IPS-18c (cell line): ENCODE measurements around the gene CDC42SE2.
"Not testable (repeated sequence)": the region's sequence is repeated elsewhere in the genome, so short reads cannot be mapped to it uniquely, and the experiment has no call there.

Source experiments
- H3K4me3 ChIP-seq: 2 replicates; pipeline ENCODE4 v1.7.0; 2013; ENCODE audit warnings: low read depth, mild to moderate bottlenecking, low read length, moderate library complexity; ENCODE audit not compliant: insufficient read depth
- H3K9me3 ChIP-seq: one replicate; pipeline ENCODE4 v1.6.1; 2013; ENCODE audit warnings: mild to moderate bottlenecking, low read length, moderate library complexity; ENCODE audit not compliant: control insufficient read depth, insufficient read depth

The CDC42SE2 gene

DNA sequence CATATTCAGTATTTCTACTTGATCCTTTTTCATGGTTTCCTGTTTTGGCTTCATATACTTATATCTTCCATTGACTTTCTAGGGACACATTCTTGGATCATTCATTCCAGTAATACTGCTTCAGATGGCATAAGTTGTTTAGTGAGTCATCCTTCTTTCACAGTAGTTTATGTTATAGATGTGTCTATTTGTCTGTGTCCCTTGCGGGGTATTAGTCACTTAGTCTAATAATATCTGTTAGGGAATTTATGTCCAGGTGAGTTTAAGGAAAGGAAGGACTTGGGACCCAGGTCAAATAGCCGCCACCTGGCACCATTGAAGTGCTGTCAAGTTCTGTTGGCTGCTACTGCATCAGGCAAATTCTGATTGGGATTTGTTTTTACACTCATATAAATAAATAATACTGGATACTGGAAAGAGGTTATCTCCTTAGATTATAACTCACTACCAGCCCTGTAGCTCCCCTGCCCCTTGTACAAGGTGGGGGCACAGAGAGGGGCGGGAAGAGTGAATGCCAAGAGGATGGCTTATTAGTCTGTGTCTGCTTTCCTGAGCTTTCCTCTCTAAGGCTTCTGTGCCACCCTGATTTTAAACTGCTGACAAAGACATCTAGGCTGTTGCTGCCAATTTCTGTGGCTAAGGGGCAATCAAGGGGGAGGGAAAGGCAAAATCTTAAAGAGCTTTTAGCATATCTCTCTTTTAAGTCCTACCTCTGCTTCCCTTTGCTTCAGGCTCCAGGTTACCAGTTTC is 64.9 kb downstream of the CDC42SE2 start:
- no peak overlapping the region for H3K4me3 ChIP-seq

DNA sequence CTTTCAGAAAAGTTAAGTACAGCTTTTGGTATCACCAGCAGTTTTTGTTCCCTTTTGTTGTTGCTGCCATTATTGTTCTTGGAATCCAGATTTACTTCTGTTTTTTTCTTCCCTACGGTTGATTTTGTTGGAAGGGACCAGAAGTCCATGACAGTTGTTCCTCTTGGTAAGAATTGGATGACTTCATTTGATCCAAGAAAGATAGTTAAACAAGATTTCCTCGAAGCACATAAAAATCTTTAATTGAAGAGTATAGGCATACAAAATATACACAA is 65.4 kb downstream of the CDC42SE2 start:
- no peak overlapping the region for H3K4me3 ChIP-seq
- no peaks in the 10 kb centered on the region for H3K9me3 ChIP-seq

More for the DNA sequence above, 64.9 kb downstream of the CDC42SE2 start:
- H3K9me3 ChIP-seq = no peaks in the 10 kb centered on the region

DNA sequence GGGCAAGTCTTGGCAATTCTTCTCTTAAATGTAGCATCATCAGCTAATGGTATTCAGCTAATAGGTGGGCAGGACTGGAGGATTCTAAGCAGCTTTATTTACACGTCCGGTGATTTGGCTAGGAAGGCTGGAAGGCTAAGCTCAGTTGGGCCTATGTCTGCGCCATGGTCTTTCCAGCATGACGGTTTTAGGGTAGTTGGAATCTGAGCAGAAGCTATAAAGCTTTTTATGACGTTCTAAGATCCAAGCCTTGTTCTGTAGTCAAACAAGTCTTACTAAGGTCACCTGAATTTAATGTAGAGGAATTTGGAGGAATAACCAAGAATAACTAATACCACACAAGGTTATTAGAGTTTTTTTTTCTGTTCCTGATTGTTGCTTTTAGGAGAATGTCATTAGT is 66.2 kb downstream of the CDC42SE2 start:
- no peak overlapping the region for H3K4me3 ChIP-seq
- no peaks in the 10 kb centered on the region for H3K9me3 ChIP-seq

DNA sequence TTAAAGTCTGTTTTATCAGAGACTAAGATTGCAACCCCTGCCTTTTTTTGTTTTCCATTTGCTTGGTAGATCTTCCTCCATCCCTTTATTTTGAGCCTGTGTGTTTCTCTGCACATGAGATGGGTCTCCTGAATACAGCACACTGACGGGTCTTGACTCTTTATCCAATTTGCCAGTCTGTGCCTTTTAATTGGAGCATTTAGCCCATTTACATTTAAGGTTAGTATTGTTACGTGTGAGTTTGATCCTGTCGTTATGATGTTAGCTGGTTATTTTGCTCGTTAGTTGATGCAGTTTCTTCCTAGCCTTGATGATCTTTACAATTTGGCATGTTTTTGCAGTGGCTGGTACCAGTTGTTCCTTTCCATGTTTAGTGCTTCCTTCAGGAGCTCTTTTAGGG is 71.9 kb downstream of the CDC42SE2 start:
- H3K4me3 ChIP-seq, H3K9me3 ChIP-seq: not testable (repeated sequence)

DNA sequence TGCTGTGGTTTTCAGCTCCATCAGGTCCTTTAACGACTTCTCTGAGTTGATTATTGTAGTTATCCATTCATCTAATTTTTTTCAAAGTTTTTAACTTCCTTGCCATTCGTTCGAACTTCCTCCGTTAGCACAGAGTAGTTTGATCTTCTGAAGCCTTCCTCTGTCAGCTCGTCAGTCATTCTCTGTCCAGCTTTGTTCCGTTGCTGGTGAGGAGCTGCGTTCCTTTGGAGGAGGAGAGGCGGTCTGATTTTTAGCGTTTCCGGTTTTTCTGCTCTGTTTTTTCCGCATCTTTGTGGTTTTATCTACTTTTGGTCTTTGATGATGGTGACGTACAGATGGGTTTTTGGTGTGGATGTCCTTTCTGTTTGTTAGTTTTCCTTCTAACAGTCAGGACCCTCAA is 72.9 kb downstream of the CDC42SE2 start:
- H3K9me3 ChIP-seq, H3K4me3 ChIP-seq: not testable (repeated sequence)

DNA sequence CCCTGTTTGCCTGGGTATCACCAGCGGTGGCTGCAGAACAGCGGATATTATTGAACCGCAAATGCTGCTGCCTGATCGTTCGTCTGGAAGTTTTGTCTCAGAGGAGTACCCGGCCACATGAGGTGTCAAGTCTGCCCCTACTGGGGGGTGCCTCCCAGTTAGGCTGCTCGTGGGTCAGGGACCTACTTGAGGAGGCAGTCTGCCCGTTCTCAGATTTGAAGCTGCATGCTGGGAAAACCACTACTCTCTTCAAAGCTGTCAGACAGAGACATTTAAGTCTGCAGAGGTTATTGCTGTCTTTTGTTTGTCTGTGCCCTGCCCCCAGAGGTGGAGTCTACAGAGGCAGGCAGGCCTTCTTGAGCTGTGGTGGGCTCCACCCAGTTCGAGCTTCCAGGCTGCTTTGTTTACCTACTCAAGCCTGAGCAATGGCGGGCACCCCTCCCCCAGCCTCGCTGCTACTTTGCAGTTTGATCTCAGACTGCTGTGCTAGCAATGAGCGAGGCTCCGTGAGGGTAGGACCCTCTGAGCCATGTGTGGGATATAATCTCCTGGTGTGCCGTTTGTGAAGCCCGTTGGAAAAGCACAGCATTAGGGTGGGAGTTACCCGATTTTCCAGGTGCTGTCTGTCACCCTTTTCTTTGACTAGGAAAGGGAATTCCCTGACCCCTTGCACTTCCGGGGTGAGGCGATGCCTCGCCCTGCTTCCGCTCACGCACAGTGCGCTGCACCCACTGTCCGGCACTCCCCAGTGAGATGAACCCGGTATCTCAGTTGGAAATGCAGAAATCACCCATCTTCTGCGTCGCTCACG is 73.6 kb downstream of the CDC42SE2 start:
- H3K9me3 ChIP-seq, H3K4me3 ChIP-seq: not testable (repeated sequence)

DNA sequence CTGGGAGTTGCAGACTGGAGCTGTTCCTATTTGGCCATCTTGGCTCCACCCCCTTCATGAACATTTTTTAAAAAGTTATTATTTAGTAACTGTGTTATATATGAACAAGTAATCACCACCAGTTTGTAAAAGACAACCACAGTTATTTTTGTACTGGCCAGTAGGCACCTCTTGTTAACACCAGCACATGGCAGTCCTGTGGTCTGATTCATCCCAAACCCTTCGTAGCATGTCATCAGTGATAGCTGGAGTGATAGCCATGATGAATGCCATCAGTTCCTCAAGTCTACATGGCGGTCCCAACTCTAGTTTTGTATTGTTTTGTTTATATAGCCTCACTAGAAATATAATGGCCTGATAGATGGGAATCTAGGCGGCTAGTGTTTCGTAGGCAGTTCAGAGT is 74.2 kb downstream of the CDC42SE2 start:
- Histone ChIP-seq H3K9me3 (peaks cover 2% of the 10 kb centered on the region), H3K4me3 (no peak overlapping the region)

DNA sequence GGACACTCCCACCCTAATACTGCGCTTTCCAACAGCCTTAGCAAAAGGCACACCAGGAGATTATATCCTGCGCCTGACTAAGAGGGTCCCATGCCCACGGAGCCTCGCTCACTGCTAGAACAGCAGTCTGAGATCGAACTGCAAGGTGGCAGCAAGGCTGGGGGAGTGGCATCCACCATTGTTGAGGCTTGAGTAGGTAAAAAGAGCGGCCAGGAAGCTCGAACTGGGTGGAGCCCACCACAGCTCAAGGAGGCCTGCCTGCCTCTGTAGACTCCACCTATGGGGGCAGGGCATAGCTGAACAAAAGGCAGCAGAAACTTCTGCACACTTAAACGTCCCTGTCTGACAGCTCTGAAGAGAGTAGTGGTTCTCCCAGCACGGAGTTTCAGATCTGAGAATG is 80.4 kb downstream of the CDC42SE2 start:
- not testable (repeated sequence) for H3K9me3 ChIP-seq, H3K4me3 ChIP-seq

DNA sequence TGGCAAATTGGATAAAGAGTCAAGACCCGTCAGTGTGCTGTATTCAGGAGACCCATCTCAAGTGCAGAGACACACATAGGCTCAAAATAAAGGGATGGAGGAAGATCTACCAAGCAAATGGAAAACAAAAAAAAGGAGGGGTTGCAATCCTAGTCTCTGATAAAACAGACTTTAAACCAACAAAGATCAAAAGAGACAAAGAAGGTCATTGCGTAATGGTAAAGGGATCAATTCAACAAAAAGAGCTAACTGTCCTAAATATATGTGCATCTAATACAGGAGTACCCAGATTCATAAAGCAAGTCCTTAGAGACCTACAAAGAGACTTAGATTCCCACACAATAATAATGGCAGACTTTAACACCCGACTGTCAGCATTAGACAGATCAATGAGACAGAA is 82.4 kb downstream of the CDC42SE2 start:
- H3K9me3 ChIP-seq = not testable (repeated sequence)

DNA sequence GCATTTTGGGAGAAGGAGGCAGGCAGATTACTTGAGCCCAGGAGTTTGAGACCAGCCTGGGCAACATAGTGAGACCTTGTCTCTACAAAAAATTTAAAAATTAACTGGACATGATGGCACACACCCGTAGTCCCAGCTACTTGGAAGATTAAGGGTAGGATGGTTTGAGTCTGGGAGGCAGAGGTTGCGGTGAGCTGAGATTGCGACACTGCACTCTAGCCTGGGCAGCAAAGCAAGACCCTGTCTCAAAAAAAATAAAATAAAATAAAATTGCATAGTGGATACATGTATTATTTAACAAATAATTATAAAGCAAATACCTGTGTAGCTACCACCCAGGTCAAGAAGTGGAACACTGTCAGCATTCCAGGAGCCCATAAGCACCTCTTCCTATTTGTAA is 90.1 kb downstream of the CDC42SE2 start:
- H3K9me3 ChIP-seq = no peaks in the 10 kb centered on the region
- no peak overlapping the region for H3K4me3 ChIP-seq

More for the DNA sequence above, 82.4 kb downstream of the CDC42SE2 start:
- H3K4me3 ChIP-seq = not testable (repeated sequence)

DNA sequence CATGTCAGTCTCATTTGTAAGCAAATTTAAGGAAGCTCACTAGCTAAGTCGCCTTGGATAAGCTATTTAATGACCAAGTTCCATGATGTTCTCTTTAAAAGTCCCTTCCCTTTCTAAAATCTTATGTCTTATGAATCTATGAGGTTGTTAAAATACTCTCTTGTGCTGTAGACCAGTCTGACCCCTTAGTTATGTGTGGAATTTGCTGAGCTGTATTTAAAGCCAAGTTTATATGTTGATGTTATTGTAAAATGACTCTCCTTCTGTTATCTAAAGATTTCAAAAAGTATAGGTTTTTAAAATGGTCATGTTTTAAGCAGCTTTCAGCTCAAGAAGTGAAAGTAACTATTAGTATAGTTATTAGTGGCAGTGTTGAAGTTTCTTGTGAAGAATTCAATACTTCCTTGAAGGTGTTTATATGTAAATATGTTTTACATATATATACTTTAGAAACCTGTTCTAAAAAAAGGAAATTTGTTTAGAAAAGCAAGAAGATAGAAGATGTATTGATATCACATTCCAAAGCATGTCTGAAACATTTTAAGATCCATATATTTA is 92.2 kb downstream of the CDC42SE2 start:
- Histone ChIP-seq H3K4me3 (no peak overlapping the region), H3K9me3 (no peaks in the 10 kb centered on the region)

DNA sequence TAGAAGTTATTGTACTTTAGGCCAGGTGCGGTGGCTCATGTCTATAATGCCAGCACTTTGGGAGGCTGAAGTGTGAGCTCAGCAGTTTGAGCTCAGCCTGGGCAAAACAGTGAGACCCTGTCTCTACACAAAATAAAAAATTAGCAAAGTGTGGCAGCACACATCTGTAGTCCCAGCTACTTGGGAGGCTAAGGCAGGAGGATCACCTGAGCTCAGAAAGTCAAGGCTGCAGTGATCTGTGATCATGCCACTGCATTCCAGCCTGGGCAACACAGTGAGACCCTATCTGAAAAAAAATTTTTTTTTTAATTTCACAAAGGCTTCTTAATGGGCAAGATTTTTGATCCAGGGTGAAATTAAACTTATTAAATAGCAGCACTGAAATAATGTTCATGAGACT is 92.8 kb downstream of the CDC42SE2 start:
- Histone ChIP-seq H3K9me3 (no peaks in the 10 kb centered on the region), H3K4me3 (no peak overlapping the region)

DNA sequence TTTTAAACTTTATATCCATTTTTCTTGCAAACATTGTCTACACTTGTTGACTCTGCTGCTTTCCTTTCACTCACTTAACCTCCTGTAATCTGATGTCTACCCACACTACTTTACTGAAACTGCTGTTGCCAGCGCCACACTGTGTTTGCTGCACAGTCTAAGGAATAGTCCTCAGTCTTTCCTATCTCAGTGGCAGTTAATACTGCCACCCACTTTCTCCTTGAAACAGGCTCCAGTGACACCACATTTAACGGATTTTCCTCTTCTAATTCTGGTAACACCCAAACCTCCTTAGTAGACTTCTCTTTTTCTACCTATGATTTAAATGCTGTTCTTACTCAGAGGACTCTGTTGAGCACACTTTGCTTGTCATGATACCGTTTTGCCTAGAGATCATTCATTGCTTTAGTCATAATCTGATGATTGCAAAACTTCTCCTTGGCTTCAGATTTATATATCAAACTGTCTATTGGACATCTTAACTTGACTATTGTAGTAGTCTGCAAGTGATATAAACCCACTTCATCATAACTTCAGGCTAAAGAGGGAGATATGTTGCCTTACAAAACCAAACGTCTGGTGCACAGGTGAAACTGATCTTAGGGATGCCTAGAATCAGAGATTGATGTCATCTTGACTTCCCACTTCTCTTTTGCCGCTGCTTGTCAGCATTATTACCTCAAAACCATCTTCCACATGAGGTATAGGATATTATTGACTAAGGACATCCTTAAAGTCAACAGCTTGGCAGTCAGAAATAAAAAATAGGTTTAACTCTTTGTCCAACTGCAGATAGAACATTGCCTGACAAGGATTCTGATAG is 94.1 kb downstream of the CDC42SE2 start:
- Histone ChIP-seq H3K4me3 (no peak overlapping the region), H3K9me3 (no peaks in the 10 kb centered on the region)

DNA sequence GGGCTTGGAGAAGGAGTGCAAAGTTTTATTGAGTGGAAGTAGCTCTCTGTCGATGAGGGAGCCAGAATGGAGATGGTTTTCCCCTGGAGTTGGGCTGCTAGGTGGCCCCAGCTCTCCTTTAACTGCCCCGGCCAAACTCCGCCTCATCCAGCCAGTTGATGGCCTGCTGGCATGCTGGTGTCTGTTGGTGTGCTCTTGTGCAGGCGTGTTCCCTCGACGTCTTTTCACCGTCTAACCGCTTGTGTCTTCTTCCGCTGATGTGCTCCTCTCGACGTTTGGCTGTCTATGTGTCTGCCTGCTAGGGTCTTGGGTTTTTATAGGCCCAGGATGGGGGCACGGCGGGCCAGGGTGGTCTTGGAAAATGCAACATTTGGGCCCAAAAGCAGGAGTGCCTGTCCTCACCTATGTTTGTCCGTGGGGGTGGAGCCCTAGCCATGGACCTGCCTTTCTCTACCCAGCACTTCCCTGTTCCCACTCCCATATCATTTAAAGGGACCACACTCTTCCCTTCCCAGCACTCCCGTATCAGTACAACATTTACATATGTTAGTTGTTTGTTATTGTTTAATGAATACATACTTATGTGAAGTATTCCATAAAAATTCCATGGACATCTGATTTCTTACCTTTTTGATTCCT is 97.9 kb downstream of the CDC42SE2 start:
- Histone ChIP-seq H3K4me3 (no peak overlapping the region), H3K9me3 (no peaks in the 10 kb centered on the region)

DNA sequence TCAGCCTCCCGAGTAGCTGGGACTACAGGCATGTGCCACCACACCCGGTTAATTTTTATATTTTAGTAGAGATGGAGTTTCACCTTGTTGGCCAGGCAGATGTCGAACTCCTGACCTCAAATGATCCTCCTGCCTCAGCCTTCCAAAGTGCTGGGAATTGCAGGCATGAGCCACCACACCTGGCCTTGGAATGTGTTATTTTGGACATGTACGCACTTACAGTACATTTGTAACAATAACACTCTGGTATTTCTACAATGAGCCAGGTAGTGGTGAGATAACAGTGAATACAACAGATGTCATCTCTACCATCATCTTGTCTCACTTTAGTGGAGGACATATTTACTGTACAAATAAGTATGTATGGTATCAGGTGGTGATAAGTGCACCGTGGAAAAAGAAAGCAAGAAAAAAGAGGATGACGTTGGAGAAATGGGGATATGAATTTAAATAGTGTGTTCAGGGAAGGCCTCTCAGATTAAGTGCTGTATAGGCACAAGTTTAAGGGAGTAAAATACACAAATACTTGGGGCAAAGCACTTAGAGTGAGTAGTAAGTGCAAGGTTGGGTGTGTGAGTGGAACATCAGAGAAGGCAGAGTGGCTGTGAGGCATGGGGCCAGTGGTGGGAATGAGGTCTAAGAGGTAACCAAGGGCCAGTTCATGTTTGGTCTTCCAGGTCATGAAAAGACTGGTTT is 100.1 kb downstream of the CDC42SE2 start:
- H3K4me3 ChIP-seq = no peak overlapping the region
- H3K9me3 ChIP-seq = no peaks in the 10 kb centered on the region

DNA sequence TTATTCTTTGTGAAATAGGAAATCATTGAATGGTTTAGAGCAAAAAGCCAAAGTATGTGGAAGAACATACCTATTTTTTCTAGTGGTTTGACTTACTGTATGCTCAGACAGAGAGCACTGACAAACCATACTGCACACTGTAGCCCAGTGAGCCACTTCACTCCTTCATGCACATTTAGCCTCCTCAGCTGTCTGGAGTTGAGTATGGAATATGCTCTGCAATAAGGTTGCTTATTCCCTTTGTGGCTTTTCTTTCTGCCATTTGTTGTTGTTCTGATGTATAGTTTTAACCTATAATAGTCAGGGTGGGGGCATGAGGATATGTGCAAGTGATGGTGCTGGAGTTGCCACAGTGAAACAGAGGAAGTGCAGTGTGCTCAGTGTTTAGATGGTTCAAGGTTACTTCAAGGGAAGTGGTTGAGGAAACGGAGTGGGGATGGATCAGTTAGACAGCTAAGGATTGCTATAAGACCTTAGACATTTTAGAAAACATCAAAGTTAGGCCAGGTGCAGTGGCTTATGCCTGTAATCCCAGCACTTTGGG is 100.7 kb downstream of the CDC42SE2 start:
- H3K4me3 ChIP-seq = no peak overlapping the region

More for the DNA sequence above, 100.7 kb downstream of the CDC42SE2 start:
- no peaks in the 10 kb centered on the region for H3K9me3 ChIP-seq
